HEK293 (cell line): ENCODE measurements around the gene ELMO1.

Experiments
- MYNN ChIP-seq: fragments of 450-650 bp; formaldehyde crosslinking; IDR thresholded peaks from 2 replicates; pipeline ENCODE4 v1.5.1; 2016; ENCODE audit warnings: missing biosample characterization, missing genetic modification characterization, borderline replicate concordance
- REST ChIP-seq: fragments of 450-650 bp; formaldehyde crosslinking; IDR thresholded peaks from 2 replicates; pipeline ENCODE4 v1.5.1; 2016; ENCODE audit warnings: missing biosample characterization, missing genetic modification characterization
- ZBTB7A ChIP-seq: fragments of 450-650 bp; formaldehyde crosslinking; IDR thresholded peaks from 2 replicates; pipeline ENCODE4 v1.5.1; 2016; ENCODE audit warnings: low read depth, missing biosample characterization, missing genetic modification characterization
- ZNF37A ChIP-seq: fragments of 450-650 bp; IDR thresholded peaks from 2 replicates; pipeline ENCODE4 v1.5.1; 2018; ENCODE audit warnings: missing biosample characterization, missing genetic modification characterization
- ZNF423 ChIP-seq: fragments of 450-650 bp; formaldehyde crosslinking; IDR thresholded peaks from 2 replicates; pipeline ENCODE4 v1.5.1; 2016; ENCODE audit warnings: missing biosample characterization, missing genetic modification characterization
- ZNF555 ChIP-seq: fragments of 450-650 bp; formaldehyde crosslinking; conservative IDR thresholded peaks from 2 replicates; pipeline ENCODE4 v1.5.1; 2017; ENCODE audit warnings: missing biosample characterization, mild to moderate bottlenecking, missing genetic modification characterization, inconsistent platforms
- TF ChIP-seq, protein P1 (sequence below): fragments of 450-650 bp; formaldehyde crosslinking; IDR thresholded peaks from 2 replicates; pipeline ENCODE4 v1.5.1; 2016; ENCODE audit warnings: missing biosample characterization, missing genetic modification characterization
- TF ChIP-seq, protein P2 (sequence below): fragments of 450-650 bp; formaldehyde crosslinking; IDR thresholded peaks from 2 replicates; pipeline ENCODE4 v1.5.1; 2016; ENCODE audit warnings: missing biosample characterization, missing genetic modification characterization, borderline replicate concordance
- TF ChIP-seq, protein P3 (sequence below): fragments of 450-650 bp; formaldehyde crosslinking; IDR thresholded peaks from 2 replicates; pipeline ENCODE4 v1.5.1; 2016; ENCODE audit warnings: missing biosample characterization, missing genetic modification characterization
- TF ChIP-seq, protein P4 (sequence below): fragments of 450-650 bp; formaldehyde crosslinking; IDR thresholded peaks from 2 replicates; pipeline ENCODE4 v1.5.1; 2016; ENCODE audit warnings: missing biosample characterization, missing genetic modification characterization

DNA sequence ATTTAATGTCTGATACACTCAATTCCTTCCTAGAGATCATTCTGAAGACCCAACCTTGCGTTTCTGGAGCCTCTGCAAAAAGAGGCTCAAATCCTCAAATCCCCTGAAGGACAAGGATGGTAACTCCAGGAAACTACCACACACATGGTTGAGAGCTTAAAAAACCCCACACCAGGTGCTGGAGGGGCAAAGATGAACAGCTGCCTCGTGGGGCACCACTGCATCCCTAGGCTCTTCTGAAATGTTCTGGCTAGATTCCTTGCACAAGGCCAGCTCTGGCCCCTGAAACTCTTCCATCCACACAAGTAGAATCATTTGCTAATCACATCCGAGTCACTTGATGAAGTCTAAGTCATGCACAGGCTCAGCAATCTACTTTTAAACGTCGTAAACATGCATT, 286.6 kb downstream of the ELMO1 start:
- TF ChIP-seq ZNF37A (tag by site-specific recombination) (no peak), REST (no peak), ZNF555 (tag by site-specific recombination) (no peak), ZBTB7A (no peak), MYNN (no peak), ZNF423 (tag by site-specific recombination) (no peak)
- TF ChIP-seq, protein P1, sequence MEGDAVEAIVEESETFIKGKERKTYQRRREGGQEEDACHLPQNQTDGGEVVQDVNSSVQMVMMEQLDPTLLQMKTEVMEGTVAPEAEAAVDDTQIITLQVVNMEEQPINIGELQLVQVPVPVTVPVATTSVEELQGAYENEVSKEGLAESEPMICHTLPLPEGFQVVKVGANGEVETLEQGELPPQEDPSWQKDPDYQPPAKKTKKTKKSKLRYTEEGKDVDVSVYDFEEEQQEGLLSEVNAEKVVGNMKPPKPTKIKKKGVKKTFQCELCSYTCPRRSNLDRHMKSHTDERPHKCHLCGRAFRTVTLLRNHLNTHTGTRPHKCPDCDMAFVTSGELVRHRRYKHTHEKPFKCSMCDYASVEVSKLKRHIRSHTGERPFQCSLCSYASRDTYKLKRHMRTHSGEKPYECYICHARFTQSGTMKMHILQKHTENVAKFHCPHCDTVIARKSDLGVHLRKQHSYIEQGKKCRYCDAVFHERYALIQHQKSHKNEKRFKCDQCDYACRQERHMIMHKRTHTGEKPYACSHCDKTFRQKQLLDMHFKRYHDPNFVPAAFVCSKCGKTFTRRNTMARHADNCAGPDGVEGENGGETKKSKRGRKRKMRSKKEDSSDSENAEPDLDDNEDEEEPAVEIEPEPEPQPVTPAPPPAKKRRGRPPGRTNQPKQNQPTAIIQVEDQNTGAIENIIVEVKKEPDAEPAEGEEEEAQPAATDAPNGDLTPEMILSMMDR (tag by site-specific recombination), result no peak
- TF ChIP-seq, protein P2, sequence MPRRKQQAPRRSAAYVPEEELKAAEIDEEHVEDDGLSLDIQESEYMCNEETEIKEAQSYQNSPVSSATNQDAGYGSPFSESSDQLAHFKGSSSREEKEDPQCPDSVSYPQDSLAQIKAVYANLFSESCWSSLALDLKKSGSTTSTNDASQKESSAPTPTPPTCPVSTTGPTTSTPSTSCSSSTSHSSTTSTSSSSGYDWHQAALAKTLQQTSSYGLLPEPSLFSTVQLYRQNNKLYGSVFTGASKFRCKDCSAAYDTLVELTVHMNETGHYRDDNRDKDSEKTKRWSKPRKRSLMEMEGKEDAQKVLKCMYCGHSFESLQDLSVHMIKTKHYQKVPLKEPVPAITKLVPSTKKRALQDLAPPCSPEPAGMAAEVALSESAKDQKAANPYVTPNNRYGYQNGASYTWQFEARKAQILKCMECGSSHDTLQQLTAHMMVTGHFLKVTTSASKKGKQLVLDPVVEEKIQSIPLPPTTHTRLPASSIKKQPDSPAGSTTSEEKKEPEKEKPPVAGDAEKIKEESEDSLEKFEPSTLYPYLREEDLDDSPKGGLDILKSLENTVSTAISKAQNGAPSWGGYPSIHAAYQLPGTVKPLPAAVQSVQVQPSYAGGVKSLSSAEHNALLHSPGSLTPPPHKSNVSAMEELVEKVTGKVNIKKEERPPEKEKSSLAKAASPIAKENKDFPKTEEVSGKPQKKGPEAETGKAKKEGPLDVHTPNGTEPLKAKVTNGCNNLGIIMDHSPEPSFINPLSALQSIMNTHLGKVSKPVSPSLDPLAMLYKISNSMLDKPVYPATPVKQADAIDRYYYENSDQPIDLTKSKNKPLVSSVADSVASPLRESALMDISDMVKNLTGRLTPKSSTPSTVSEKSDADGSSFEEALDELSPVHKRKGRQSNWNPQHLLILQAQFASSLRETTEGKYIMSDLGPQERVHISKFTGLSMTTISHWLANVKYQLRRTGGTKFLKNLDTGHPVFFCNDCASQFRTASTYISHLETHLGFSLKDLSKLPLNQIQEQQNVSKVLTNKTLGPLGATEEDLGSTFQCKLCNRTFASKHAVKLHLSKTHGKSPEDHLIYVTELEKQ (tag by site-specific recombination), result no peak
- TF ChIP-seq, protein P3, sequence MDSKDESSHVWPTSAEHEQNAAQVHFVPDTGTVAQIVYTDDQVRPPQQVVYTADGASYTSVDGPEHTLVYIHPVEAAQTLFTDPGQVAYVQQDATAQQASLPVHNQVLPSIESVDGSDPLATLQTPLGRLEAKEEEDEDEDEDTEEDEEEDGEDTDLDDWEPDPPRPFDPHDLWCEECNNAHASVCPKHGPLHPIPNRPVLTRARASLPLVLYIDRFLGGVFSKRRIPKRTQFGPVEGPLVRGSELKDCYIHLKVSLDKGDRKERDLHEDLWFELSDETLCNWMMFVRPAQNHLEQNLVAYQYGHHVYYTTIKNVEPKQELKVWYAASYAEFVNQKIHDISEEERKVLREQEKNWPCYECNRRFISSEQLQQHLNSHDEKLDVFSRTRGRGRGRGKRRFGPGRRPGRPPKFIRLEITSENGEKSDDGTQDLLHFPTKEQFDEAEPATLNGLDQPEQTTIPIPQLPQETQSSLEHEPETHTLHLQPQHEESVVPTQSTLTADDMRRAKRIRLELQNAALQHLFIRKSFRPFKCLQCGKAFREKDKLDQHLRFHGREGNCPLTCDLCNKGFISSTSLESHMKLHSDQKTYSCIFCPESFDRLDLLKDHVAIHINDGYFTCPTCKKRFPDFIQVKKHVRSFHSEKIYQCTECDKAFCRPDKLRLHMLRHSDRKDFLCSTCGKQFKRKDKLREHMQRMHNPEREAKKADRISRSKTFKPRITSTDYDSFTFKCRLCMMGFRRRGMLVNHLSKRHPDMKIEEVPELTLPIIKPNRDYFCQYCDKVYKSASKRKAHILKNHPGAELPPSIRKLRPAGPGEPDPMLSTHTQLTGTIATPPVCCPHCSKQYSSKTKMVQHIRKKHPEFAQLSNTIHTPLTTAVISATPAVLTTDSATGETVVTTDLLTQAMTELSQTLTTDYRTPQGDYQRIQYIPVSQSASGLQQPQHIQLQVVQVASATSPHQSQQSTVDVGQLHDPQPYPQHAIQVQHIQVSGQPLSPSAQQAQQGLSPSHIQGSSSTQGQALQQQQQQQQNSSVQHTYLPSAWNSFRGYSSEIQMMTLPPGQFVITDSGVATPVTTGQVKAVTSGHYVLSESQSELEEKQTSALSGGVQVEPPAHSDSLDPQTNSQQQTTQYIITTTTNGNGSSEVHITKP (tag by site-specific recombination), result no peak
- TF ChIP-seq, protein P4, sequence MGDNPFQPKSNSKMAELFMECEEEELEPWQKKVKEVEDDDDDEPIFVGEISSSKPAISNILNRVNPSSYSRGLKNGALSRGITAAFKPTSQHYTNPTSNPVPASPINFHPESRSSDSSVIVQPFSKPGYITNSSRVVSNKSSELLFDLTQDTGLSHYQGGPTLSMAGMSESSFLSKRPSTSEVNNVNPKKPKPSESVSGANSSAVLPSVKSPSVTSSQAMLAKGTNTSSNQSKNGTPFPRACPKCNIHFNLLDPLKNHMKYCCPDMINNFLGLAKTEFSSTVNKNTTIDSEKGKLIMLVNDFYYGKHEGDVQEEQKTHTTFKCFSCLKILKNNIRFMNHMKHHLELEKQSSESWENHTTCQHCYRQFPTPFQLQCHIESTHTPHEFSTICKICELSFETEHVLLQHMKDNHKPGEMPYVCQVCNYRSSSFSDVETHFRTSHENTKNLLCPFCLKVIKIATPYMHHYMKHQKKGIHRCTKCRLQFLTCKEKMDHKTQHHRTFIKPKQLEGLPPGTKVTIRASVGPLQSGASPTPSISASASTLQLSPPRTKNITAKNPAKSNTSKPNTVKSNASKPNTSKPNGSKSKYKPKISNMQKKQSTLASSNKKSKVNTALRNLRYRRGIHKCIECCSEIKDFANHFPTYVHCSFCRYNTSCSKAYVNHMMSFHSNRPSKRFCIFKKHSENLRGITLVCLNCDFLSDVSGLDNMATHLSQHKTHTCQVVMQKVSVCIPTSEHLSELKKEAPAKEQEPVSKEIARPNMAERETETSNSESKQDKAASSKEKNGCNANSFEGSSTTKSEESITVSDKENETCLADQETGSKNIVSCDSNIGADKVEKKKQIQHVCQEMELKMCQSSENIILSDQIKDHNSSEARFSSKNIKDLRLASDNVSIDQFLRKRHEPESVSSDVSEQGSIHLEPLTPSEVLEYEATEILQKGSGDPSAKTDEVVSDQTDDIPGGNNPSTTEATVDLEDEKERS (tag by site-specific recombination), result no peak
